ENCODE results near the gene LDHAL6A.

Gene LDHAL6A

GRCh38 chr11:18455686-18456372 lies at the start of gene LDHAL6A:
LDHAL6A (plus strand) TSS chr11:18455856; CDS start chr11:18456681, 825 bp downstream.
- FAIRE-seq (no peak), DNase-seq (ENCODE audit: low spot score) (no peak)

DNA sequence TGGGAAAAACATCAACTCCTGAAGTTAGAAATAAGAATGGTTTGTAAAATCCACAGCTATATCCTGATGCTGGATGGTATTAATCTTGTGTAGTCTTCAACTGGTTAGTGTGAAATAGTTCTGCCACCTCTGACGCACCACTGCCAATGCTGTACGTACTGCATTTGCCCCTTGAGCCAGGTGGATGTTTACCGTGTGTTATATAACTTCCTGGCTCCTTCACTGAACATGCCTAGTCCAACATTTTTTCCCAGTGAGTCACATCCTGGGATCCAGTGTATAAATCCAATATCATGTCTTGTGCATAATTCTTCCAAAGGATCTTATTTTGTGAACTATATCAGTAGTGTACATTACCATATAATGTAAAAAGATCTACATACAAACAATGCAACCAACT lies 48.3 kb upstream of the LDHAL6A start:
- FAIRE-seq (peak; percentile 63), DNase-seq (ENCODE audit: low spot score) (peak; percentile 24)

DNA sequence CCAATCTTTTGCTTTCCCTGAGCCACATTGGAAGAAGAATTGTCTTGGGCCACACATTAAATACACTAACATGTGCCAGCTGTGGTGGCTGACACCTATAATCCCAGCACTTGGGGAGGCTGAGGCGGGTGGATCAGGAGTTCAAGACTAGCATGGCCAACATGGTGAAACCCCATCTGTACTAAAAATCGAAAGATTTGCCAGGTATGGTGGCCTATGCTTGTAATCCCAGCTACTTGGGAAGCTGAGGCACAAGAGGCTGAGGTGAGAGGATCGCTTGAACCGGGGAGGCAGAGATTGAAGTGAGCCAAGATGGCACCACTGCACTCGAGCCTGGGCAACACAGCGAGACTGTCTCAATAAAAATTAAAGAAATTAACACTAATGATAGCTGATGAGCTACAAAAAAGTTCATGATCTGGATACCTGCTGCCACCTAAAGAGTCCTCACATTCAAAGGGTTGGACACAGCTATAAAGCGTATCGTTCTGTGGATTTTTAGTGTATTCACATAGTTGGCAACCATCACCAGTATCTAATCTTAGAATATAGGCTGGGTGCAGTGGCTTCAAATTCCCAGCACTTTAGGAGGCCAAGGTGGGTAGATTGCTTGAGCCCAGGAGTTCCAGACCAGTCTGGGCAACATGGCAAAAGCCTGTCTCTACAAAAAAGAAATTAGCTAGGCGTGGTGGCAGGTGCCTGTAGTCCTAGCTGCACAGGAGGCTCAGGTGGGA lies 46.9 kb upstream of the LDHAL6A start:
- DNase-seq (ENCODE audit: low spot score) (no peak), FAIRE-seq (no peak)

GRCh38 chr11:18416459-18416858 lies 39.2 kb upstream of the LDHAL6A start:
- no peak for DNase-seq (ENCODE audit: low spot score)
- no peak for FAIRE-seq

DNA sequence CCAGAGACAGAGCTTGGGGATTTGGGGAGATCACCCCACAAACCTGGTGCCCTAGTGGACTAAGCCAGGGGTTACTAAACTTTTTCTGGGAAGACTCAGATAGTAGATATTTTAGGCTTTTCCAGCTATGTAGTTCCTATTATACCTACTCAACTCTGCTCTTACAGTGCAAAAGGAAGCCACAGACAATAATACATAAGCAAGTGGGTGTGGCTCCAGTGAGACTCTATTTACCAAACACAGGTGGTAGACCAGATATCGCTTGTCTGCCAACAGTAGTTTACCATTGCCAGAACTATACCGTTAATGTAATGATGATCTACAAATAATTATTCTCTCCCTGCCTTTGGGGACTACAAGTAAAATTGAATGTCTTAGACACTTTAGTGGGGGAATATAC lies 36.6 kb upstream of the LDHAL6A start:
- DNase-seq (ENCODE audit: low spot score) (no peak), FAIRE-seq (no peak)

GRCh38 chr11:18420067-18420466 lies 35.6 kb upstream of the LDHAL6A start:
- no peak for FAIRE-seq
- DNase-seq (ENCODE audit: low spot score): no peak

DNA sequence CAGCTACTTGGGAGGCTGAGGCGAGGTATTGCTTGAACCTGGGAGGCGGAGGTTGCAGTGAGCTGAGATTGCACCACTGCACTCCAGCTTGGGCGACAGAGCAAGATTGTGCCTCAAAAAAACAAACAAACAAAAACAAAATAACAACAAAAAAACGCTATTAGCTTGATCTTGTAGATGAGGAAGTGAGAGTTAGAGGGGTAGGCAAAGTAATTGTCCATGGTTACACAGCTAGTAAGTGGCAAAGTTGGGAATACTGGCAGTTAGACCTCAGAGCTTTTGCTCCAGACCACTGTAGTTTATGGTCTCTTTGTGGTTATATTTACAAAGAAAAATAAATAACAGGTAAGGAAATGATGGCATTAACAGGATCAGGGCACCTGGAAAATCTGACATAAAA lies 28.4 kb upstream of the LDHAL6A start:
- FAIRE-seq: no peak
- no peak for DNase-seq (ENCODE audit: low spot score)

DNA sequence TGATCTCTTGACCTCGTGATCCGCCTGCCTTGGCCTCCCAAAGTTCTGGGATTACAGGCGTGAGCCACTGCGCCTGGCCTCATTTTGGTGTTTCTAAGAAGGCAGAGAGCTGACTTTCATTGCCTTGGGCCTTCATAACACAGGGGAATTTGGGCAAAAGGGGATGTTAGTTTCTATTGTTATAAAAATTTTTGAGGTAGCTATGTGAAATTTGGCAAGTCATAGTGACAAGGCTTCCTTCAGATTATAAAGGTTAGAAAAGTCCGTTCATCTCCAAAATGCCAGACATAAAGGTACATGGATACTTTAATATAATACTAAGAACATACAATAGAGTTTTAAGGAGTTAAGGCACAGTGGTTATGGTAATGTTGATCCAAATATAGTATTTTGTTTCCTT lies 26.3 kb upstream of the LDHAL6A start:
- no peak for DNase-seq (ENCODE audit: low spot score)
- FAIRE-seq: no peak

DNA sequence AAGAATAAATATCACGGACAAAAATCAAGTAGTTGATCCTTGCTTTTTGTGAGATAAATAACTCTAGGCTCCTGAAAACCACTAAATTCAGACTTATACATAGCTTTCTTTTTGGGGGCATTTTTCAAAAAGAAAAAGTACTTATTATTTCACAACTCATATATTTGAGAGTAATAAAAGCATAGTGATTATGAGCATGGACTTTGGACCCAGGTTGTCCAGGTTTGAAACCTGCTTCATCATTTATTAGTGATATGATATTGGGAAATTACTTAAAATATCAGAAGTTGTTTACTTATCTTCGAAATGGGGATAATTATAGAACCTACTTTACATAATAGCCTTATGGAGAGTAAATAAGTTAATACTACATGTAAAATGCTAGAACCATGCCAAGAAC lies 17.0 kb upstream of the LDHAL6A start:
- DNase-seq (ENCODE audit: low spot score) (no peak), FAIRE-seq (no peak)

GRCh38 chr11:18449251-18449650 lies 6.4 kb upstream of the LDHAL6A start:
- FAIRE-seq (no peak), DNase-seq (ENCODE audit: low spot score) (no peak)

- DNase-seq (ENCODE audit: low spot score) (no peak), FAIRE-seq (no peak)
Observed at GRCh38 chr11:18452927-18453326, 2.7 kb upstream of the LDHAL6A start.

GRCh38 chr11:18457450-18457849 lies 1.8 kb downstream of the LDHAL6A start:
- DNase-seq (ENCODE audit: low spot score) (peak; percentile 13), FAIRE-seq (no peak)

GRCh38 chr11:18459634-18460033 lies 4.0 kb downstream of the LDHAL6A start:
- no peak for FAIRE-seq
- DNase-seq (ENCODE audit: low spot score): no peak

DNA sequence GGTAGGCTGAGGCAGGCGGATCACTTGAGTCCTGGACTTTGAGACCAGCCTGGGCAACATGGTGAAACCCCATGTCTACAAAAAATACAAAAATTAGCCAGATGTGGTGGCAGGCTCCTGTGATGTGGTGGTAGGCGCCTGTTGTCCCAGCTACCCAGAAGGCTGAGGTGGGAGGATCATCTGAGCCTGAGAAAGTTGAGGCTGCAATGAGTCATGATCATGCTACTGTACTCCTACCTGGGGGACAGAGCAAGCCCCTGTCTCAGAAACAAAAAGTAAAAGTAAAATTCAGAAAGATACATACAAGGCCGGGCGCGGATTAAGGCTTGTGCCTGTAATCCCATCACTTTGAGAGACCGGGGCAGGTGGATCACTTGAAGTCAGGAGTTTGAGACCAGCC lies 6.3 kb downstream of the LDHAL6A start:
- FAIRE-seq (no peak), DNase-seq (ENCODE audit: low spot score) (no peak)

DNA sequence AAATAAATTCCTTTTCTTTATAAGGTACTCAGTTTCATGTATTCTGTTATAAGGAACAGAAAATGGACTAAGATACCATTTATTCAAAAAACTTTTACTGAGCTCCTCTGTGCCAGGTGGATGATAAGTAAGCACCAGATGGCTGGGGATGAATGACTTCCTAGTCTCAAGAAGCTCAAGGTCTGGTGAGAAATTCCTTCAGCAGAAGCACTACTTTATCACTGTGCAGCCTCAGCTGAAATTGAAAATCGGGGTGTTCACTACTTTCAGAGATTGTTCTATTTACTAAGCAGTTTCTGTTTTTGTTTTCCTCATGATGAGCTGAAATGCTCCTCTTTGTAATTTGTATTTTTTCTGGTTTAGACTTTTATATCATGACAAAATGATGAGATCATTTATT lies 7.8 kb downstream of the LDHAL6A start:
- FAIRE-seq: no peak
- DNase-seq (ENCODE audit: low spot score): no peak

DNA sequence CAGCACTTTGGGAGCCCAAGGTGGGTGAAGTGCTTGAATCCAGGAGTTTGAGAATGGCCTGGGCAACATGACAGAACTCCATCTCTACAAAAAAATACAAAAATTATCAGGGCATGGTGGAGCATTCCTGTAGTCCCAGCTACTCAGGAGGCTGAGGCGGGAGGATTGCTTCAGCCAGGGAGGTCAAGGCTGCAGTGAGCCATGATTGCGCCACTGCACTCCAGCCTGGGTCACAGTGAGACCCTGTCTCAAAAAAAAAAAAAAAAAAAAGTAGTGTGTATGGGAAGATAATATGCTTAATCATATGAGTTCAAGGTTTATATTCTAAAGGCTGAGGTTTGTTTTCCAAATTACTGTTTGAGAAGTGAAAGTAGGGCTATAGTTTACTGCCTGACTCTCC lies 10.7 kb downstream of the LDHAL6A start:
- DNase-seq (ENCODE audit: low spot score): no peak
- no peak for FAIRE-seq

DNA sequence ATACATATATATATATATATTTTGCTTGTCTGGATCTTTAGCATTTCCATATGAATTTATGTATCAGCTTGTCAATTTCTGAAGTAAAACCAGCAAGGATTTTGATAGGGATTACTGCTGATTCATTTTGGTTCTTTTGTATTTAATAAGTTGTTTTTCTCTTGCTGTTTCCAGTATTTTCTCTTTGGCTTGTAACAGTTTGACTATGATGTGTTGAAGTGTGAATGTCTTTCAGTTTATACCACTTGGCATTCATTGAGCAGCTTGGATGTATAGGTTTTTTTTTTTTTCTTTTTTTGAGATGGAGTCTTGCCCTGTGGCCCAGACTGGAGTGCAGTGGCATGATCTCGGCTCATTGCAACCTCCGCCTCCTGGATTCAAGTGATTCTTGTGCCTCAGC lies 12.4 kb downstream of the LDHAL6A start:
- DNase-seq (ENCODE audit: low spot score): no peak
- FAIRE-seq: no peak

GRCh38 chr11:18468961-18469360 lies 13.3 kb downstream of the LDHAL6A start:
- DNase-seq (ENCODE audit: low spot score) (no peak), FAIRE-seq (no peak)

DNA sequence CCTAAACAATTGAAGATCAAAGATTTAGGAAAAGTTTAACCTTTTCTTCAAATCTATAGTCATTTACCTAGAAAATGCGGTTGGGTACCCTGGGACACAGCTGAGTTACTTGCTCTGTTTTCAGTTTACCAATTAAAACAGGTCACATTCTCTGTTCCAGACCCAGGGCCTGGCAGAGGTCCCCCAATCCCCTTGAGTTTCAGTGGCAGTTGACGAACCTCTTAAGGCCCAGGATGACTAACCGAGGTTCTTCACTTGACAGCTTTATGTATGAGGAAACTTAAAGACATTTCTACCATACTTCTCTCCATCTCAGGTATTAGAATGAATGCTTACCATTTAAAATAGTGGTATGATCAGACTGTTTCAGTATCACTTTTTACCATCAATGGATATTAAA lies 16.3 kb downstream of the LDHAL6A start:
- no peak for DNase-seq (ENCODE audit: low spot score)
- no peak for FAIRE-seq

- DNase-seq (ENCODE audit: low spot score) (no peak), FAIRE-seq (no peak)
Observed at GRCh38 chr11:18472587-18472986, 16.9 kb downstream of the LDHAL6A start.

DNA sequence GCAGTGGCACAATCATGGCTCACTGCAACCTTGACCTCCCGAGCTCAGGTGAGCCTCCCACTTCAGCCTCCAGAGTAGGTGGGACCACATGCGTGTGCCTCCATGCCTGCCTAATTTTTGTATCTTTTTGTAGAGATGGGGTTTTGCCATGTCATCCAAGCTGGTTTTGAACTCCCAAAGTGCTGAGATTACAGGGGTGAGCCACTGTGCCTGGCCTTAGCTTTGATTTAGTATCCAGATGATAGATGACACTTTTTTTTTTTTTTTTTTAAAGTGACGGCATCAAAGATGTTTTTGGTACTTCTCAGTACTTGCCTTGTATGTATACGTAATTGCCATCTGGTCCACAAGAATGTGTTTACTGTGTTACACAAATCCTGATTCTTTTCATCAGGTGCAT lies 23.4 kb downstream of the LDHAL6A start:
- no peak for DNase-seq (ENCODE audit: low spot score)
- no peak for FAIRE-seq

GRCh38 chr11:18485913-18486528 lies 30.4 kb downstream of the LDHAL6A start:
- FAIRE-seq (no peak), DNase-seq (ENCODE audit: low spot score) (no peak)

DNA sequence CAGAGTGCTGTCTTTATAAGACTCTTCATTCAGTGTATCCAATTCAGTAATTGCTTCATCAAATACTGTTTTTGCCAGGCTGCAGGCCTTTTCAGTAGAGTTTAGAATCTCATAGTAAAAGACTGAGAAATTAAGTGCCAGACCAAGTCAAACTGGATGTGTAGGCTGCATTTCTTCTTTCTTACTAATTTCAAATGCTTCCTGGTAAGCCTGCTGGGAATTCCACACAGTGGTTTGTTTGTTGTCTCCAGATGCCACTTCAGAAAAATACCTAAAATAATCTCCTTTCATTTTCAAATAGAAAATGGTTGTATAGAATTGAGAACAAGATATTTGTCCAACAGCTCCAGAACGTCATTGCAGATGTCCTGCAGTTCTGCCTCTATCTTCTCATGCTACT lies 34.7 kb downstream of the LDHAL6A start:
- FAIRE-seq (no peak), DNase-seq (ENCODE audit: low spot score) (no peak)

Data from urothelium cell line (cell line).